HUES48 (cell line): ENCODE data around the gene STUB1.

Source experiments
- H3K27ac ChIP-seq: one replicate; pipeline ENCODE4 v1.7.0; 2013; ENCODE audit warnings: low read depth, low read length, inconsistent platforms
- H3K27me3 ChIP-seq: 2 replicates; pipeline ENCODE4 v1.6.1; 2013; ENCODE audit warnings: mild to moderate bottlenecking, low read length; ENCODE audit not compliant: control insufficient read depth, insufficient read depth
- H3K36me3 ChIP-seq: 2 replicates; pipeline ENCODE4 v1.6.1; 2013; ENCODE audit warnings: low read length; ENCODE audit not compliant: control insufficient read depth, insufficient read depth
- H3K4me1 ChIP-seq: 2 replicates; pipeline ENCODE4 v1.6.1; 2013; ENCODE audit warnings: mild to moderate bottlenecking, low read length; ENCODE audit not compliant: control insufficient read depth, insufficient read depth
- H3K4me3 ChIP-seq: 2 replicates; pipeline ENCODE4 v1.5.1; 2013; ENCODE audit warnings: mild to moderate bottlenecking, low read depth, low read length
- H3K9ac ChIP-seq: 2 replicates; pipeline ENCODE4 v1.6.1; 2013; ENCODE audit warnings: mild to moderate bottlenecking, low read depth, low read length, moderate library complexity
- H3K9me3 ChIP-seq: 2 replicates; pipeline ENCODE4 v1.6.1; 2013; ENCODE audit warnings: low read length; ENCODE audit not compliant: control insufficient read depth, insufficient read depth

Gene STUB1

DNA sequence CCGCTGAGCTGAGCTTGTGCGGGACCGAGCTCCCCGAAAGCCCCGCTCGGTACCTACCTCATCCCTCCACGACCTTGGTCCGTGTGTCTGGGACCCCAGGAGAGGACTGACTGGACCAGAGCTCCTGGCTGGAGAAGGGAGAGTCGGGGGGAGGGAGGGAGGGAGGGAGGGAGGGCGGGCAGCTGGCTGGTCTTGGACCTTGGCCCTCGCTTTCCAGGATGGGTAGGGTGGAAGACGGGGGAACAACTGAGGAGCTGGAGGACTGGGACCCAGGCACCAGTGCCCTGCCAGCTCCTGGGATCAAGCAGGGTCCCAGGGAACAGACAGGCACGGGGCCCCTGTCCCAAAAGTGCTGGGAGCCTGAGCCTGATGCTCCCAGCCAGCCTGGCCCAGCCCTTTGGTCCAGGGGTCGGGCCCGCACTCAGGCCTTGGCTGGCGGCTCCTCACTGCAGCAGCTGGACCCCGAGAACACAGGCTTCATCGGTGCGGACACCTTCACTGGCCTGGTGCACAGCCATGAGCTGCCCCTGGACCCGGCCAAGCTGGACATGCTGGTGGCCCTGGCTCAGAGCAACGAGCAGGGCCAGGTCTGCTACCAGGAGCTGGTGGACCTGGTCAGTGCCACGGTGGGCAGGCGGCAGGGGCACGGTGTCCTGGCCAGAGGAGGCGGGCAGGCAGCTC, 4.2 kb upstream of the STUB1 start:
- Histone ChIP-seq H3K27ac (no peak overlapping the region), H3K4me3 (peak overlapping the region; percentile 67; the same call in 1 of the 2 replicates)

DNA sequence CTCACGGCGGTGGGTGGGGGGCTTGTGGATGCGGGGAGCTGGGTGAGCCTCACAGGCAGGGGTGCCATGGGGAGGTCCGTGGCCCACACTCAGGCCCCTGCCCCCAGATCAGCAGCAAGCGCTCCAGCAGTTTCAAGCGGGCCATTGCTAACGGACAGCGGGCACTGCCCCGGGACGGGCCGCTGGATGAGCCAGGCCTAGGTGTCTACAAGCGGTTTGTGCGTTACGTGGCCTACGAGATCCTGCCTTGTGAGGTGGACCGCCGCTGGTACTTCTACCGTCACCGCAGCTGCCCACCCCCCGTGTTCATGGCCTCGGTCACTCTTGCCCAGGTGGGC, 3.7 kb upstream of the STUB1 start:
- no peak overlapping the region for H3K9ac ChIP-seq
- H3K4me1 ChIP-seq, result peaks cover 33% of the 10 kb centered on the region
- no peak overlapping the region for H3K4me3 ChIP-seq
- H3K27me3 ChIP-seq, result no peaks in the 10 kb centered on the region
- no peaks in the 10 kb centered on the region for H3K9me3 ChIP-seq
- H3K27ac ChIP-seq, result no peak overlapping the region
- peaks cover 31% of the 10 kb centered on the region for H3K36me3 ChIP-seq

More for the DNA sequence above, 4.2 kb upstream of the STUB1 start:
- Histone ChIP-seq H3K4me1 (peaks cover 28% of the 10 kb centered on the region; the same call in 1 of the 2 replicates), H3K36me3 (peaks cover 32% of the 10 kb centered on the region), H3K9ac (no peak overlapping the region), H3K9me3 (no peaks in the 10 kb centered on the region), H3K27me3 (no peaks in the 10 kb centered on the region)

DNA sequence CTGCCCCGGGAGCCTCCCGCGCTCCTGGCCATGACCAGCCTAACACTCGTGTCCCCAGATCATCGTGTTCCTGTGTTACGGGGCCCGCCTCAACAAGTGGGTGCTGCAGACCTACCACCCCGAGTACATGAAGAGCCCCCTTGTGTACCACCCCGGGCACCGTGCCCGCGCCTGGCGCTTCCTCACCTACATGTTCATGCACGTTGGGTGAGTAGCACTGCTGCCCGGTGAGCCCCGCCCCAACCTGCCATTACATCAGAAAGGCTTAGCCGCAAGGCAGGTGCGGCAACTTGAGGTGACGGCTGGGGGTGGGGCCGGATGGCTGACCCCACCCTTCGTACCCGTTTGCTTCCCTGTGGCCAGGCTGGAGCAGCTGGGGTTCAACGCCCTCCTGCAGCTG, 3.3 kb upstream of the STUB1 start:
- H3K27ac ChIP-seq, result no peak overlapping the region
- H3K4me1 ChIP-seq, result peaks cover 34% of the 10 kb centered on the region
- no peak overlapping the region for H3K9ac ChIP-seq
- H3K9me3 ChIP-seq, result no peaks in the 10 kb centered on the region
- H3K4me3 ChIP-seq, result peak overlapping the region; percentile 1; the same call in 1 of the 2 replicates
- peaks cover 31% of the 10 kb centered on the region for H3K36me3 ChIP-seq
- H3K27me3 ChIP-seq, result no peaks in the 10 kb centered on the region

DNA sequence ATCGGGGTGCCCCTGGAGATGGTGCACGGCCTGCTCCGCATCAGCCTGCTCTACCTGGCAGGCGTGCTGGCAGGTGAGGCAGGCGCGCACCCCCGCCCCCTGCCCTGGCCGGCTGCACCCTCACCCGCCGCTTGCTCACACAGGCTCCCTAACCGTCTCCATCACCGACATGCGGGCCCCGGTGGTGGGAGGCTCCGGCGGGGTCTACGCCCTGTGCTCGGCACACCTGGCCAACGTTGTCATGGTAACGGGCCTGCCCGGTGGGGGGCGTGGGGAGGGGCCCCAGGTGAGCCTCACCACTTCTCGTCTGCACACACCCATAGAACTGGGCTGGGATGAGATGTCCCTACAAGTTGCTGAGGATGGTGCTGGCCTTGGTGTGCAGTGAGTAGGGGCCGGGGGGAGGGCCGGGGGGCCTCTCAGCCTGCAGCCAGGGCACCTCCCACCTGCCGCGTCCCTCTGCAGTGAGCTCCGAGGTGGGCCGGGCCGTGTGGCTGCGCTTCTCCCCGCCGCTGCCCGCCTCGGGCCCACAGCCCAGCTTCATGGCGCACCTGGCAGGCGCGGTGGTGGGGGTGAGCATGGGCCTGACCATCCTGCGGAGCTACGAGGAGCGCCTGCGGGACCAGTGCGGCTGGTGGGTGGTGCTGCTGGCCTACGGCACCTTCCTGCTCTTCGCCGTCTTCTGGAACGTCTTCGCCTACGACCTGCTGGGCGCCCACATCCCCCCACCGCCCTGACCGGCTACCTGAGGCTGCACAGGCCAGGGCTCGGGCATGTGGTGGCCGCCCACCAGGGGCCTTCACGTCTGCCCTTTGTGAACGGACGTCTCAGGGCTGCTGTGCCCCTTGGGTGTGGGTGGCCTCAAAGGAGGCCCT, 2.7 kb upstream of the STUB1 start:
- H3K4me3 ChIP-seq, result peak overlapping the region; percentile 1; the same call in 1 of the 2 replicates
- H3K36me3 ChIP-seq, result peaks cover 31% of the 10 kb centered on the region
- no peak overlapping the region for H3K9ac ChIP-seq
- no peak overlapping the region for H3K27ac ChIP-seq
- H3K27me3 ChIP-seq, result no peaks in the 10 kb centered on the region
- peaks cover 34% of the 10 kb centered on the region for H3K4me1 ChIP-seq
- H3K9me3 ChIP-seq, result no peaks in the 10 kb centered on the region

DNA sequence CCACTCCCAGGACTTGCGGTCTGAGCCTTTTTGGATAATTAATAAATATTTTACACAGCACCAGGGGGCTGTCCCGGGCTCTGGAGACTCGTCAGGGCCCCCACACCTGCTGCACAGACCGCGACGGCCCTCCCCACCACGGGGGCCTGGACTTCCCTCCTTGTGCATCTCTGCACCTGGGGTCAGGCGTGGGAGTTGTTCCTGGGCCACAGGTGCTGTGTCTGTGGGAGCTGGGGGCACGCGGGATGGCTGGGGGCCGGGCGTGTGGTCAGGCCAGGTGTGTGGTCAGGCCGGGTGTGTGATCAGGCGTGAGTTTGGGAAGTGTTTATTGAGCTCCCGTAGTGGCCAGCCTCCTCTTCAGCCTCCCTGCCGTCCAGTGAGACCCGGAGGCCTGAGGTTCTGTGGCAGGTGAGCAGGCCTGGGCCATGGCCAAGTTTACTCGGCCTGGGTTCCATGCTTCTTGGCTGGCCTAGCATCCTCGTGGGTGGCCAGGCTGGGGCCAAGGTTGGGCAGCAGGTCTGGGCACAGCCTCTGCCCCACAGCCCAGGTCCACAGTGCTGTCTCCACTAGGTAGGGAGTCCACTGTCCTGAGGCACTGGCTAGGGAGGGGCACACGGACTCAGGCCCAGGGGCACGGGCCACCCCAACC, 1.9 kb upstream of the STUB1 start:
- H3K4me1 ChIP-seq, result peaks cover 39% of the 10 kb centered on the region
- H3K9me3 ChIP-seq, result no peaks in the 10 kb centered on the region
- no peak overlapping the region for H3K27ac ChIP-seq
- peaks cover 31% of the 10 kb centered on the region for H3K36me3 ChIP-seq
- H3K9ac ChIP-seq, result no peak overlapping the region
- H3K4me3 ChIP-seq, result no peak overlapping the region
- no peaks in the 10 kb centered on the region for H3K27me3 ChIP-seq

DNA sequence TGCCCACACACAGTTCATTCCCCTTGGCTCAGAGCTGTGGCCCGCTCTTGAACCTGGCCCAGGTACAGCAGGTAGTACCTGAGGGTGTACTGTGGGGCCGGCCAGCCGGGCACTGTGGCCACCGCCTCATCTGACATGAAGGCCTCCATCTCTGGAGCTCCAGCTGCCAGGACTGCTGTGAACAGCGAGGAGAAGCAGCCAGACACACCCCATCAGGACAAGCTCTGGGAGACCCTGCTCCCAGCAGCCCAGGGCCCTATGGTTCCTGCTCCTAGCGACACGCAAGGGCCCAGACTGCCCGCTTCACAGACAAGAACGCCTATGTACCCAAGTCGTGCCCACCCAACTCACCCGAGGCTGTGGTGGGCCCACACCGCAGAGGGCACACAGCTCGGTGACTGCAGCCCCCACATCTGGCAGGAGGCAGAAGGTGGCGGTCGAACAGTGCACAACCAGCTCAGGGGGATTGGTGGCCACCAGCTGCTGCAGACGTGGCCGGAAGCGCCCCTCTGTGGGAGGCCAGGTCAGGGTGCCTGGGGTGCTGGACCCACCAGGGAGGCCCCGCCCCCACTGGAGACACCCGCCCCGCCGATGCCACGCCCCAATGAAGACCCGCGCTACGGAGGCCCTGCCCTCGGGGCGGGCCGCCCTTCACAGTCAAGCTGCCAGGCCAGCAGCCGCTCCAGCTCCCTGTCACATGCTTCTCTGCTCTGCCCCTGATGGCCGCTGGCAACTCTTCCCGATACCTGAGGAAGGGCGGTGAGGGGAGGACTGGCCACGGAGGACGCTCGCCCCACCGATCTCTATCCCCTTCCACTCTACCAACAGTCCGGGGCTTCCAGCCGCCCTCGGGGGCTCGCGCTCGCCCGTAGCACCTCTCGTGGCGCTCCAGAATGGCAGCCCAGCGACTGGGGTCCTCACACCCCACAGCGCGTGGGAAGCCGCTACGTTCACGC, 1.1 kb upstream of the STUB1 start:
- peak overlapping the region; percentile 66 for H3K27ac ChIP-seq
- no peaks in the 10 kb centered on the region for H3K9me3 ChIP-seq
- peaks cover 40% of the 10 kb centered on the region for H3K4me1 ChIP-seq
- H3K27me3 ChIP-seq, result no peaks in the 10 kb centered on the region
- H3K9ac ChIP-seq, result no peak overlapping the region
- peak overlapping the region; percentile 69 for H3K4me3 ChIP-seq
- H3K36me3 ChIP-seq, result peaks cover 25% of the 10 kb centered on the region

DNA sequence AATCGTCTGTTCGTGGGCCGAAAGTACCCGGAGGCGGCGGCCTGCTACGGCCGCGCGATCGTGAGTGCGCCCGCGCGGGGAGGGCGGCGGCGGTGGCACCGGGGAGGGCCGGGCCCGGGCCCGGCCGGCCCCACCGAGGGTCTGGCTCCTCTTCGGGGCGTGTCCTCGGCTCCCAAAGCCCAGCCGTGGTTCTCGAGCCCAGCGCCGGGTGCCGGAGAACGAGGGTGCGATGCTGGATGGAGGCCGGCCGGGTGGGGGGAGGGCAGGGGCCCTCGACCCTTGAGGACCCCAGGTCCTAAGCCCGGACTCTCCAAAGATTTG, 375 bp downstream of the STUB1 start:
- H3K36me3 ChIP-seq, result peaks cover 28% of the 10 kb centered on the region

DNA sequence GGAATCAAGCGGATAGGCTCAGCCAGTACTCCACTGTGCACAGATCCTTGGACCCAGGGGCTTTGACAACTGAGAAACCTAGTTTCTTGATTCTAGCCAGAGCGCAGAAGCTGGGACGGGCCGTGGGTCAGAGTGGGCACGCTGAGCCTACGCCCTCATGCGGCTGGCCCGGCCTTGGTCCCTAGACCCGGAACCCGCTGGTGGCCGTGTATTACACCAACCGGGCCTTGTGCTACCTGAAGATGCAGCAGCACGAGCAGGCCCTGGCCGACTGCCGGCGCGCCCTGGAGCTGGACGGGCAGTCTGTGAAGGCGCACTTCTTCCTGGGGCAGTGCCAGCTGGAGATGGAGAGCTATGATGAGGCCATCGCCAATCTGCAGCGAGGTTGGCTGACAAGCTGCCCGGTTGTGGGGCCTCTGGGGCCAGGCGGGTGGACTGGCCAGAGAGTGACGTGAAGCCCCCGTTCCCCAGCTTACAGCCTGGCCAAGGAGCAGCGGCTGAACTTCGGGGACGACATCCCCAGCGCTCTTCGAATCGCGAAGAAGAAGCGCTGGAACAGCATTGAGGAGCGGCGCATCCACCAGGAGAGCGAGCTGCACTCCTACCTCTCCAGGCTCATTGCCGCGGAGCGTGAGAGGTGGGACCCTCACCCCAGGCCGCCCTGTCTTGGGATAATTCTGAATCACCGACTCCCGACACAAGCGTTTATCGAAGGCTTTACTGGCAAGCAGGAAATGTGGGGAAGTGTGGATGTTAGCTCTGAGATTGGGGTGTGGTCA, 946 bp downstream of the STUB1 start:
- Histone ChIP-seq H3K4me1 (peaks cover 33% of the 10 kb centered on the region), H3K27me3 (no peaks in the 10 kb centered on the region), H3K27ac (peak overlapping the region; percentile 89)

More for the DNA sequence above, 375 bp downstream of the STUB1 start:
- no peaks in the 10 kb centered on the region for H3K9me3 ChIP-seq
- H3K27me3 ChIP-seq, result no peaks in the 10 kb centered on the region
- H3K27ac ChIP-seq, result peak overlapping the region; percentile 89
- H3K9ac ChIP-seq, result peak overlapping the region; percentile 70; the same call in 1 of the 2 replicates
- peak overlapping the region; percentile 86 for H3K4me3 ChIP-seq
- peaks cover 33% of the 10 kb centered on the region for H3K4me1 ChIP-seq

DNA sequence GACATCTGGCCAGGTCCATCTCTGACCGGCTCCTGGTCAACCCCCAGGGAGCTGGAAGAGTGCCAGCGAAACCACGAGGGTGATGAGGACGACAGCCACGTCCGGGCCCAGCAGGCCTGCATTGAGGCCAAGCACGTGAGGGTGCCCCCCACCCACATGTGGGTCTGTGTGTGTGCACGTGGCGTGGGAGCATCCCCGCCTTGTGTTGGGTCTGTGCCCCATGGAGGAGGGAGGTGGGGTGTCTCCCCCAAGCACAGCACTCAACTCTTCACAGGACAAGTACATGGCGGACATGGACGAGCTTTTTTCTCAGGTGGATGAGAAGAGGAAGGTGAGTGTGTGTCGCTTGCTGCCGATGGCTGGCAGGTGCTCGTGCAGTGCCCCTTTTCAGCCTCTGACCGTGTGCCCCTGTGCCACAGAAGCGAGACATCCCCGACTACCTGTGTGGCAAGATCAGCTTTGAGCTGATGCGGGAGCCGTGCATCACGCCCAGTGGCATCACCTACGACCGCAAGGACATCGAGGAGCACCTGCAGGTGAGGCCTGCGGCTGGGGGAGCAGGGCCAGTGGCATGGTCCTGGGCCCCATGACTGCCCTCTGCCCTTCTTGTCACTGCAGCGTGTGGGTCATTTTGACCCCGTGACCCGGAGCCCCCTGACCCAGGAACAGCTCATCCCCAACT, 1.7 kb downstream of the STUB1 start:
- no peak overlapping the region for H3K27ac ChIP-seq
- peak overlapping the region; percentile 86; the same call in 1 of the 2 replicates for H3K4me3 ChIP-seq
- no peak overlapping the region for H3K9ac ChIP-seq
- peaks cover 37% of the 10 kb centered on the region for H3K36me3 ChIP-seq
- no peaks in the 10 kb centered on the region for H3K9me3 ChIP-seq
- H3K27me3 ChIP-seq, result no peaks in the 10 kb centered on the region
- H3K4me1 ChIP-seq, result peaks cover 28% of the 10 kb centered on the region

More for the DNA sequence above, 946 bp downstream of the STUB1 start:
- H3K4me3 ChIP-seq, result peak overlapping the region; percentile 86
- H3K9ac ChIP-seq, result peak overlapping the region; percentile 70; the same call in 1 of the 2 replicates
- no peaks in the 10 kb centered on the region for H3K9me3 ChIP-seq
- peaks cover 30% of the 10 kb centered on the region for H3K36me3 ChIP-seq
